ENCODE measurements around the gene JAM2. TPM values are rescaled to one million over a fixed set of nuclear protein-coding genes. Genes with fewer than 3 reads are reported as not detected.
"Not testable (repeated sequence)": the region's sequence is repeated elsewhere in the genome, so short reads cannot be mapped to it uniquely, and the experiment has no call there.

Gene JAM2
- total RNA-seq, 1 experiment from 2014 or later, result 2.6 TPM

GRCh38 chr21:25625036-25625435 is 14.0 kb upstream of the JAM2 start:
- Mint-ChIP-seq H3K36me3 (ENCODE audit: insufficient read depth in 1 of 3, low read depth in 3 of 3) (no peaks in the 10 kb centered on the region), H3K4me3 (no peak overlapping the region), H3K27ac (no peak overlapping the region), H3K4me1 (peaks cover 2 to 7% of the 10 kb centered on the region in 2 experiments), H3K27me3 (ENCODE audit: low read depth) (peaks cover 4% of the 10 kb centered on the region), H3K9me3 (no peaks in the 10 kb centered on the region)
- H2BK20ac ChIP-seq (ENCODE audit: low read depth, low read length, poor library complexity, severe bottlenecking), result no peak overlapping the region
- WGBS (ENCODE audit: extremely low coverage, insufficient read length, low lambda C conversion rate), result no CpG with 5 or more reads among the region's 1 CpG
- no peak overlapping the region for H4K5ac ChIP-seq (ENCODE audit: insufficient read length, low read depth, low read length)
- no peak overlapping the region for H3K18ac ChIP-seq (ENCODE audit: insufficient read length, low read depth, low read length)
- H3K23me2 ChIP-seq (ENCODE audit: insufficient read length, low read depth, low read length, poor library complexity, severe bottlenecking), result no peaks in the 10 kb centered on the region
- H2BK15ac ChIP-seq (ENCODE audit: low read depth, low read length), result no peak overlapping the region
- no peak overlapping the region for H2BK120ac ChIP-seq (ENCODE audit: low read depth, low read length, poor library complexity, severe bottlenecking)
- DNase-seq, result no peak
- H3K56ac ChIP-seq (ENCODE audit: insufficient read length, low read depth, low read length), result no peak overlapping the region
- no peak overlapping the region for H2AK5ac ChIP-seq (ENCODE audit: insufficient read length, low read length)
- no peaks in the 10 kb centered on the region for H3K79me1 ChIP-seq (ENCODE audit: insufficient read depth, low read depth, low read length, poor library complexity, severe bottlenecking)
- H2AFZ ChIP-seq (ENCODE audit: low read length), result no peak overlapping the region
- TF ChIP-seq CTCF (conservative IDR thresholded peaks at IDR 0.05), result no peak
- no peak overlapping the region for H4K91ac ChIP-seq (ENCODE audit: insufficient read length, low read depth, low read length)
- H3K27me3 ChIP-seq (ENCODE audit: insufficient read depth, low read length), result no peaks in the 10 kb centered on the region
- no peaks in the 10 kb centered on the region for H3K79me2 ChIP-seq (ENCODE audit: insufficient read depth, low read length)
- no peak overlapping the region for H3K4me2 ChIP-seq (ENCODE audit: insufficient read depth, insufficient read length, low read length)
- H2BK5ac ChIP-seq (ENCODE audit: insufficient read length, low read length), result no peak overlapping the region
- no peaks in the 10 kb centered on the region for H3K4me1 ChIP-seq (ENCODE audit: insufficient read depth, low read length)
- no peak overlapping the region for H2BK12ac ChIP-seq (ENCODE audit: insufficient read length, low read depth, low read length)
- no peak overlapping the region for H3K9ac ChIP-seq (ENCODE audit: extremely low read depth, insufficient read length, low read length)
- no peak overlapping the region for H3K4ac ChIP-seq (ENCODE audit: low read depth, low read length)
- no peak overlapping the region for H3K23ac ChIP-seq (ENCODE audit: insufficient read length, low read depth, low read length)
- H3K27ac ChIP-seq (ENCODE audit: insufficient read length, low read depth, low read length), result no peak overlapping the region
- H3T11ph ChIP-seq (ENCODE audit: low read length), result no peak overlapping the region
- no peak overlapping the region for H3K14ac ChIP-seq (ENCODE audit: insufficient read depth, low read length)
- H3K9me3 ChIP-seq (ENCODE audit: control insufficient read depth, low read depth, low read length), result no peaks in the 10 kb centered on the region
- H4K8ac ChIP-seq (replicated peaks; ENCODE audit: insufficient read length, low read depth, low read length), result no peak overlapping the region
- H4K20me1 ChIP-seq (ENCODE audit: control insufficient read depth, insufficient read depth, insufficient read length), result no peaks in the 10 kb centered on the region

- not testable (repeated sequence) for H3K27ac Mint-ChIP-seq; H3K9ac ChIP-seq (ENCODE audit: extremely low read depth, insufficient read length, low read length); H3K27me3 Mint-ChIP-seq (ENCODE audit: low read depth); H3K4ac ChIP-seq (ENCODE audit: low read depth, low read length); H2AK5ac ChIP-seq (ENCODE audit: insufficient read length, low read length); H3K9me3 ChIP-seq (ENCODE audit: control insufficient read depth, low read depth, low read length); H3K79me2 ChIP-seq (ENCODE audit: insufficient read depth, low read length); H2AFZ ChIP-seq (ENCODE audit: low read length); H3K9me3 Mint-ChIP-seq; H3T11ph ChIP-seq (ENCODE audit: low read length); H4K91ac ChIP-seq (ENCODE audit: insufficient read length, low read depth, low read length); H2BK5ac ChIP-seq (ENCODE audit: insufficient read length, low read length); H3K79me1 ChIP-seq (ENCODE audit: insufficient read depth, low read depth, low read length, poor library complexity, severe bottlenecking); H3K27ac ChIP-seq (ENCODE audit: insufficient read length, low read depth, low read length); H3K4me2 ChIP-seq (ENCODE audit: insufficient read depth, insufficient read length, low read length); H4K20me1 ChIP-seq (ENCODE audit: control insufficient read depth, insufficient read depth, insufficient read length); H2BK15ac ChIP-seq (ENCODE audit: low read depth, low read length); H3K27me3 ChIP-seq (ENCODE audit: insufficient read depth, low read length); H3K56ac ChIP-seq (ENCODE audit: insufficient read length, low read depth, low read length); H2BK120ac ChIP-seq (ENCODE audit: low read depth, low read length, poor library complexity, severe bottlenecking); H2BK12ac ChIP-seq (ENCODE audit: insufficient read length, low read depth, low read length); H3K4me3 Mint-ChIP-seq; H3K4me1 ChIP-seq (ENCODE audit: insufficient read depth, low read length); H3K36me3 Mint-ChIP-seq (ENCODE audit: insufficient read depth in 1 of 3, low read depth in 3 of 3); H3K14ac ChIP-seq (ENCODE audit: insufficient read depth, low read length); H3K18ac ChIP-seq (ENCODE audit: insufficient read length, low read depth, low read length); H4K8ac ChIP-seq (replicated peaks; ENCODE audit: insufficient read length, low read depth, low read length); H3K23ac ChIP-seq (ENCODE audit: insufficient read length, low read depth, low read length); H3K23me2 ChIP-seq (ENCODE audit: insufficient read length, low read depth, low read length, poor library complexity, severe bottlenecking); H4K5ac ChIP-seq (ENCODE audit: insufficient read length, low read depth, low read length); DNase-seq; H3K4me1 Mint-ChIP-seq; H2BK20ac ChIP-seq (ENCODE audit: low read depth, low read length, poor library complexity, severe bottlenecking)
- WGBS (ENCODE audit: extremely low coverage, insufficient read length, low lambda C conversion rate), result no CpG with 5 or more reads among the region's 11 CpGs
Measured at GRCh38 chr21:25625776-25626555, 13.1 kb upstream of the JAM2 start.
